Measurements from ENCODE around the gene ITPR3.

The ITPR3 gene

DNA sequence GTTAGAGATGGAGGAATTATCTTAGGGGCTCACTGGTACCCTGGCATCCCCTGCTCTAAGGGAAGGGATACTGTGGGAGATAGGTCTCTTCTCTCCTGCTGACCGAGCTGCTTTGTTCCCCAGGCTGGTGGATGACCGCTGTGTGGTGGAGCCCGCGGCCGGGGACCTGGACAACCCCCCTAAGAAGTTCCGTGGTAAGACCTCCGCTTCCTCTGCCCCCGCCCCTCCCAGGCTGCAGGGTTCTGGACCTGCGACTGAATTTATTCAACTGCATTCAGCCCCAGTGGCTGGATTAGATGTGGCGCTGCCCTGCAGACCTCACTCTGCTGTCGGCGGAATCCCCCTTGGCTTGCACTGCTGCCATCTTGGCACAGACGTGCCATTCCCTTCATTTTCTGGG, 19.2 kb downstream of the ITPR3 start:
- no peak for DNase-seq

- no peak for DNase-seq
Observed at GRCh38 chr6:33641144-33641543, 20.0 kb downstream of the ITPR3 start.

DNA sequence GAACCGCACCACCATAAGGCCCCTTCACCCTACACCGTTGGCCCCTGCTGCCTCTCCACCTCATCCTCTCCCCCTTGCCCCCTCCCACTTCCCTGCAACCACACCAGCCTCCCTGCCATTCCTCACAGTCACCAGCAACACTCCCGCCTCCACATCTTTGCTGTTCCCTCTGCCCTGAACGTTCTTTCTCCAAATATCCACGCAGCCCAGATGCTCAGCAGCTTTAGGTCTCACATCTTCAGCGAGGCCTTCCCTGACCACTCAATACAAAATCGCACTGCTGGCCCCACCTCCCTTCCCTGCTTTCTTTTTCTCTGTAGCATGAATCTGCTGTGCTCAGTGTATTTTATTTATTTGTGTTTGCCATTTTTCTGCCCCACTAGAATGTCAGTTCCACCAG, 20.5 kb downstream of the ITPR3 start:
- DNase-seq = no peak

GRCh38 chr6:33642897-33643296, 21.8 kb downstream of the ITPR3 start:
- no peak for DNase-seq

DNA sequence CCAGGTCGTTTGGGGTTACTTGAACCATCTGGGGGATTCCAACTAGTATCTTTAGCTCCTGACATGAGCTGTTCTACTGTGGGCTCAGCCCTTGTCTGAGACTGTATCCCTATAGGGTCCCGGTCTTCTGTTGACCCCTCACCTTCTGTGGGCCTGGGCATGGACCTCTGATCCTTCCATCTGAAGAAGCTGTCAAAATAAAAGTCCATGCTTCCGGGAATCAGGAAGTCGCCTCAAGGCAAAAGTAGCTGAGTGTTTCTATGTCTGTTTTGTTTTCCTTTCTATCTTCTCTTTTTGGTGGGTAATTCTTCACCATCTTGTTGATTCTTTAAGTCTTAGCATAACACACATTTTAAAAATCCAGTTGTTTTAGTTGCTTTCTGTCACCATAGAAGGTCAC, 30.3 kb downstream of the ITPR3 start:
- DNase-seq = no peak

GRCh38 chr6:33652002-33652401, 30.9 kb downstream of the ITPR3 start:
- peak; percentile 71 for DNase-seq

GRCh38 chr6:33654831-33655554, 33.9 kb downstream of the ITPR3 start:
- no peak for DNase-seq

GRCh38 chr6:33656844-33657243, 35.7 kb downstream of the ITPR3 start:
- DNase-seq = no peak

DNA sequence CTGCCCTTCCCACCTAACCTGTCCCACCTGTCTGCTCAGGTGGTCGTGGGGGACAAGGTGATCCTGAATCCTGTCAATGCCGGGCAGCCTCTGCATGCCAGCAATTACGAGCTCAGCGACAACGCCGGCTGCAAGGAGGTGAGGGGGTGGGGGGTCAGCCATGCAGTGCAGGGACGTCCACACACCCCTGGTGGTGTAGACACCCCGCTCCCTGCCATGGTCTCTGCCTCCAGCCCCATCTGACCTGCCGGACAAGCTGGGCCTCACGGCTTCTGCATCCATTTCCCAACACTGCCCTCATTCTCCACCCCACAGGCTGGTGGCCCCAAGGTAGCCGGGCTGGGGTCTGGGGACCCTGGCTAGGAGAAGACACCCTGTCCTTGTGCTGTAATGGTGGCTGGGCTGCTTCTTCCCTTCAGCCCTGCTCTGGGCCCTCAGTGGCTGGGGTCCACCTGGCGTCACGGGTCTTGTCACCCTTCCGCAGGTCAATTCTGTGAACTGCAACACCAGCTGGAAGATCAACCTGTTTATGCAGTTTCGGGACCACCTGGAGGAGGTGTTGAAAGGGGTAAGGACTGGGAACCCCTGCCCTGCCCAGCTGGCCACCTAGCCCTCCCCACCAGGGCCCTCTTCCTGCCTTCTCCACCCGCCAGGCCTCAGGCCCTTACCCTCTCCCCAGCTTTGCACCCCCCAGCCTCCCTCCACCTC, 38.0 kb downstream of the ITPR3 start:
- no peak for DNase-seq

DNA sequence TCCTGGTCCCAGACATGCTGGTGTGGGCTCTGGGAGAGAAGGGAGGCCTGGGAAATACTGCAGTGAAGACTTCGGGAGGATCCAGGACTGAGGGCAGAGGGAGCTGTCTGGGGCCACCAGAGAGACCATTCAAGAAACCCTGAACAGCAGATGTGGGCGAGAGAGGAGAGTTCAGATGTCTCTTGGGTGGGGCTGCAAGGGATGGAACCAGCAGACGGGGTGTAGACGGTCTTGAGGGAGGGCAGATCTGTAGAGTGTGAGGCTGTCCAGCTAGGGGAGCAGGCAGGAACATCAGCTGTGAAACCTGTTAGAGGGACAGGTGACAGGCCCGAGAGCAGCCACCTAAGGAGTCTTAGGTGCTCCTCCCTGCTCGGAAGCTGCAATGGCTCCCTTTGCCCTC, 38.9 kb downstream of the ITPR3 start:
- DNase-seq = no peak

GRCh38 chr6:33661106-33661838, 40.1 kb downstream of the ITPR3 start:
- no peak for DNase-seq

- DNase-seq = no peak
Observed at GRCh38 chr6:33662318-33662717, 41.2 kb downstream of the ITPR3 start.

GRCh38 chr6:33663028-33663427, 41.9 kb downstream of the ITPR3 start:
- DNase-seq = no peak

DNA sequence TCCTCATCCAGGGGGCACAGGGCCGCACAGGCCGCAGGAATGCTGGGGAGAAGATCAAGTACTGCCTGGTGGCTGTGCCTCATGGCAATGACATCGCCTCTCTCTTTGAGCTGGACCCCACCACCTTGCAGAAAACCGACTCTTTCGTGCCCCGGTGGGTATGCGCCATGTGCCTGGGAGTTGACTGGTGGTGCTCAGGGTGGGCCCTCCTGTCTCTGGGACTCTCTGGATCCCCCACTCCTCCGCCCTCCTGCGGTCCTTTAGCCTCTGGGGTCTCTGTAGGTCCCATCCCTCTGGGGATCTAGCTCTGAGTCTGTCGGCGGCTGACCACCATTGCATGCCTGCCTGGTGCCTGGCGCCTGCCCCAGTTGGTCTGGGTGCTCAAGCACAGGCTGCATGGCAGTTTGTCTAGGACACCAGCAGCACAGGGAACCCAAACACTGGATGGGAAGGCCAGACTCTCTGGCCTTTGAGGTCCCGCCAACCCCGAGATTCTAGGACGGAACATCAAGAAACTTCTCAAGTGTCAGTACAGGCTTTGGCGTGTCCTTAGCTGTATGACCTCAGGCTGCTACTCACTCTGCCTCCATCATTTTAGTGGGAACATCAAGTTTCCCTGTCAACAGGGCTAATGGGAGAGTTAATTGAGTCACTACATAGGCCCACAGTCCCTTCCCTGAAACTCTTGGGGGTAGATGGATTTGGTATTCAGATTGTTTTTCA, 42.8 kb downstream of the ITPR3 start:
- DNase-seq = no peak

GRCh38 chr6:33664506-33665057, 43.5 kb downstream of the ITPR3 start:
- no peak for DNase-seq

DNA sequence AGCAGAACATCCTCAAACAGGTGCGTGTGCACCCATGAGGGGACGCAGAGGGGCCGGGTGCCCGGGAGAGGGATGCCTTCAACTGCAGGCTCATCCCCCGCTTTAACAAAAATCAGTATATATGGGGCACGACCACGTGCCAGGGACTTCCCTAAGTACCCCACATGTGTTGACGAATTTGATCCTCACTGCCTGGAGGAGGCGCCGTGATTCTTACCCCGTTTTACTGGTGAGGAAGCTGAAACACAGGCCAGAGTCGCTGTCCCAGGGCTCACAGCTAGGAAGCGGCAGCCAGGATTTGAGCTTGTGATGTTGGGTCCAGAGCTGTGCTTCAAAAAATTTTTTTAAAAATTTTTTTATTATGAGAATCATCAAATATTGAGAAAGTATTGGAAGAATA, 44.8 kb downstream of the ITPR3 start:
- DNase-seq = no peak

DNA sequence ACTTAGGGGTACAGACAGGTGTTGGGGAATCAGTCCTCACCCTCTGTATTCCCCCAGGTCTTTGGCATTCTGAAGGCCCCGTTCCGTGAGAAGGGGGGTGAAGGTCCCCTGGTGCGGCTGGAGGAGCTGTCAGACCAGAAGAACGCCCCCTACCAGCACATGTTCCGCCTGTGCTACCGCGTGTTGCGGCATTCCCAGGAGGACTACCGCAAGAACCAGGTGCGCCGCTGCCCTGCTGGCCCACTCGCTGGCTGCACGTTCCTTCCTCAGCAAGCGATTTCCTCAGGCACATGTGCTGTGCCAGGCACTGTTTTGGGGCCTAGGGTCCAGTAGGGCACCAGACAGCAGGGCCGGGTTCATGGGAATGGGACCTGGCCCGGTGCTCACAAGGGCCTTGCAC, 46.0 kb downstream of the ITPR3 start:
- DNase-seq = no peak

DNA sequence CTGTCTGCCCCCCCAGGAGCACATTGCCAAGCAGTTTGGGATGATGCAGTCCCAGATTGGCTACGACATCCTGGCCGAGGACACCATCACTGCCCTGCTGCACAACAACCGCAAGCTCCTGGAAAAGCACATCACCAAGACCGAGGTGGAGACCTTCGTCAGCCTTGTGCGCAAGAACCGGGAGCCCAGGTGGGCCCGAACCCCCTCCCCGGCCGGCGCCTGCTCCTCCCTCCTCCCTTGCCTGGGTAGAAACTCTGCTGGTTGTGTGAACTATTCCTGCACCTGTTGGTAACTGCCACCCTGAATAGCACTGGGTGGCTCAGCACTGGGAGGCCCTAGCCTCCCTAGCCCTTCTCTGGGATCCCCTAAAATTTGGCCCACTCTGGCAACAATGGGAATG, 46.7 kb downstream of the ITPR3 start:
- no peak for DNase-seq

GRCh38 chr6:33668328-33668727, 47.2 kb downstream of the ITPR3 start:
- DNase-seq = no peak

DNA sequence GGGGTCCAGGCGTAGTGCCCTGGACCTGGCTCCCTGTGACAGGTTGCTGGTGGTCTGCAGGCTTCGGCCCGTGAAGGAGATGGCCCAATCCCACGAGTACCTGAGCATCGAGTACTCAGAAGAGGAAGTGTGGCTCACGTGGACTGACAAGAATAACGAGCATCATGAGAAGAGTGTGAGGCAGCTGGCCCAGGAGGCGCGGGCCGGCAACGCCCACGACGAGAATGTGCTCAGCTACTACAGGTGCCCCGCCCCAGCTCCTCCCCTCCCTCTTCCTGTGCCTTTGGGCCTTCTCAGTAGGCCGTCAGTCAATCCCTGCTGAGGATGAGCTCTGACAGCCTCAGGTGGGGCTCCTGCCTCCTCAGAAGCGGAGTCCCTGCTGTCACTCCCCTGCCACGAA, 47.8 kb downstream of the ITPR3 start:
- DNase-seq = no peak

GRCh38 chr6:33670086-33670660, 49.1 kb downstream of the ITPR3 start:
- no peak for DNase-seq

DNA sequence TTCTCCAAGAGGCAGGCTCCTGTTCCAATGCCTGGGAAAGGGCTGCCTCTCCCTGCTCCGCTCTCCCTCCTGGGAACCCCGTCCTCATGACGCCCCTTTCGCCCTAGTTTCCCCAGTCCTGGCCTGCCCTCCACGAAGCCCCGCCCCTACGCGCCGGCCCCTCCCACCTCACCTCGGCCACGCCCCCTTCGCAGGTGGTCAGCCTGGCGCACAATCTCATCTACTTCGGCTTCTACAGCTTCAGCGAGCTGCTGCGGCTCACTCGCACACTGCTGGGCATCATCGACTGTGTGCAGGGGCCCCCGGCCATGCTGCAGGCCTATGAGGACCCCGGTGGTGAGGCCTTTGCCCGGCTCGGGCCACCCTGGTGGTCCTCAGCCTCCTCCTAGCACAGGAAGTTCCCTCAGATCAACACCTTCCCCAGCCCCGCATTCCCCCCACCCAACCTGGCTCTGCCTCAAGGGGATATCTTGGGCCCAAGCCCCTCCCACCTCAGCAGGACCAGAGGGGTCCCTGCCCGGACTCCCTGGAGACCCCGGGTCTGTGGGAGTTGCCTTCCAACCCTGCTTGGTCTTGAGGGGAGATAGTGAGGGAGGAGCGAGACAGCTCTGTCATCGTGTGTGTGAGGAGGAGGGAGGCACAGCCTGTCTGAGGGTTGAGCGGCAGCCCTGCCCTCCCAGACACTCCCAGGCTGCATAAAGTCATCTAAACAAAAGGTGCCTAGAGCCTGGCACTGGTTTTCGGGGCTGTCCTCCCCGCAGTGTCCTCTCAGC, 50.0 kb downstream of the ITPR3 start:
- no peak for DNase-seq
